Neural cell (in vitro differentiated cells): Measurements from ENCODE around the gene GPC5.

Experiments
- CTCF ChIP-seq: fragments of 450-650 bp; IDR thresholded peaks from 2 replicates; pipeline ENCODE4 v1.5.1; 2014; ENCODE audit warnings: antibody characterized with exemption, mild to moderate bottlenecking, moderate library complexity; ENCODE audit not compliant: poor library complexity, severe bottlenecking
- REST ChIP-seq: IDR thresholded peaks from 2 replicates; pipeline ENCODE4 v1.6.1; 2012; ENCODE audit warnings: borderline replicate concordance
- TAF1 ChIP-seq: IDR thresholded peaks from 2 replicates; pipeline ENCODE4 v1.6.1; 2012; ENCODE audit warnings: low read depth

- TF ChIP-seq TAF1 (no peak), REST (no peak), CTCF (no peak)
Observed at GRCh38 chr13:92823059-92823458, 1424.6 kb downstream of the GPC5 start.
